Endothelial cell of umbilical vein (primary cell): Measurements from ENCODE around the gene RTL10. TPM values are rescaled to one million over a fixed set of nuclear protein-coding genes. Genes with fewer than 3 reads are reported as not detected.

Experiments
- BruUV-seq: library from RNA; stranded (reverse); fragments of 400-500 nt; replicated peaks from 2 replicates; lab custom pipeline; 2021; lab: Mats Ljungman, UMichigan
- CTCF ChIA-PET: fragments of 300-600, 350-600 bp; sonication (Branson Sonifier 250); formaldehyde crosslinking; loops from one replicate; lab custom pipeline; 2021; ENCODE audit warnings: antibody characterized with exemption, inconsistent platforms; lab: Charles Lee
- POLR2A ChIA-PET: fragments of 300-600, 350-600 bp; sonication (Branson Sonifier 250); formaldehyde crosslinking; loops from one replicate; lab custom pipeline; 2021; ENCODE audit warnings: antibody characterized with exemption, inconsistent platforms; lab: Charles Lee
- DNase-seq: peaks from one replicate; pipeline ENCODE4 v3.0.0-alpha.2; 2011; ENCODE audit warnings: low read depth, low spot score
- FAIRE-seq: peaks from 2 replicates; lab custom pipeline; 2011; peaks lifted over from hg19 to GRCh38; lab: Jason Lieb, UNC
- H2AFZ ChIP-seq: 2 replicates; pipeline ENCODE4 v1.6.0; 2012; ENCODE audit warnings: low read depth, low read length, control low read depth, inconsistent platforms
- H3K27ac ChIP-seq: 2 replicates; pipeline ENCODE4 v1.5.1; 2011; ENCODE audit warnings: low read depth, mild to moderate bottlenecking, control low read depth, low read length, moderate library complexity; ENCODE audit not compliant: insufficient read depth
- H3K27me3 ChIP-seq, 2 experiments: 2 replicates each; pipeline versions ENCODE4 v1.6.0 to v1.6.1; 2011; ENCODE audit warnings: low read length in 2 of 2, mixed read lengths in 1 of 2; ENCODE audit not compliant: control insufficient read depth in 2 of 2, insufficient read depth in 2 of 2
- H3K36me3 ChIP-seq, 2 experiments: 2 replicates in 1 of 2; 3 replicates in 1 of 2; pipeline ENCODE4 v1.5.1; 2011; ENCODE audit warnings: low read length in 2 of 2, mild to moderate bottlenecking in 1 of 2, moderate library complexity in 1 of 2; ENCODE audit not compliant: control insufficient read depth in 2 of 2, insufficient read depth in 2 of 2; ENCODE audit errors: extremely low read depth in 1 of 2
- H3K4me1 ChIP-seq: 3 replicates; pipeline ENCODE4 v1.5.1; 2011; ENCODE audit warnings: mild to moderate bottlenecking, low read length; ENCODE audit not compliant: control insufficient read depth, insufficient read depth; ENCODE audit errors: extremely low read depth
- H3K4me2 ChIP-seq: 2 replicates; pipeline ENCODE4 v1.6.1; 2011; ENCODE audit warnings: low read length, control low read depth, mixed read lengths; ENCODE audit not compliant: insufficient read depth
- H3K4me3 ChIP-seq, 3 experiments: fragments of 200-600 bp in 1 of 3; sonication (generic), shearing (Covaris generic) in 1 of 3; replicated peaks in 1 of 3; 2 replicates each; pipeline ENCODE4 v1.5.1; 2011 to 2016; ENCODE audit warnings: control low read depth in 3 of 3, low read length in 3 of 3, mild to moderate bottlenecking in 2 of 3, inconsistent platforms in 1 of 3, low read depth in 1 of 3, moderate library complexity in 1 of 3; ENCODE audit not compliant: insufficient read depth in 1 of 3
- H3K79me2 ChIP-seq: 2 replicates; pipeline ENCODE4 v1.6.0; 2012; ENCODE audit warnings: low read length, inconsistent platforms; ENCODE audit not compliant: control insufficient read depth, insufficient read depth
- H3K9ac ChIP-seq: replicated peaks from 2 replicates; pipeline ENCODE3; 2011; ENCODE audit warnings: low read length, control low read depth; ENCODE audit not compliant: insufficient read depth; ENCODE audit errors: extremely low read depth
- H3K9me1 ChIP-seq: replicated peaks from 3 replicates; pipeline ENCODE4 v1.6.0; 2011; ENCODE audit warnings: mild to moderate bottlenecking, low read length; ENCODE audit not compliant: control insufficient read depth, insufficient read depth; ENCODE audit errors: extremely low read depth
- H3K9me3 ChIP-seq: replicated peaks from 2 replicates; pipeline ENCODE4 v1.5.1; 2012; ENCODE audit warnings: low read length, inconsistent platforms; ENCODE audit not compliant: control insufficient read depth, insufficient read depth
- H4K20me1 ChIP-seq: replicated peaks from 2 replicates; pipeline ENCODE3; 2011; ENCODE audit warnings: mild to moderate bottlenecking, low read length; ENCODE audit not compliant: control insufficient read depth, insufficient read depth; ENCODE audit errors: extremely low read depth
- EZH2 ChIP-seq: IDR thresholded peaks from 2 replicates; pipeline ENCODE4 v1.6.1; 2012; ENCODE audit warnings: borderline replicate concordance, low read depth, mild to moderate bottlenecking, moderate library complexity, low read length, inconsistent platforms; ENCODE audit not compliant: severe bottlenecking
- FOS ChIP-seq: IDR thresholded peaks from 2 replicates; pipeline ENCODE4 v1.6.1; 2011; ENCODE audit warnings: mild to moderate bottlenecking, low read length, moderate library complexity, borderline replicate concordance; ENCODE audit not compliant: insufficient read depth
- GATA2 ChIP-seq: IDR thresholded peaks from 2 replicates; pipeline ENCODE4 v1.7.0; 2011; ENCODE audit warnings: low read depth, mild to moderate bottlenecking, moderate library complexity, mixed read lengths, low read length; ENCODE audit not compliant: insufficient read length, insufficient read depth
- JUN ChIP-seq: IDR thresholded peaks from 2 replicates; pipeline ENCODE4 v1.6.1; 2011; ENCODE audit warnings: borderline replicate concordance, low read depth; ENCODE audit not compliant: insufficient read length, insufficient read depth
- MYC ChIP-seq: IDR thresholded peaks from one replicate; pipeline ENCODE4 v1.6.1; 2011; ENCODE audit warnings: mild to moderate bottlenecking, low read depth, low read length
- POLR2A ChIP-seq: IDR thresholded peaks from 2 replicates; pipeline ENCODE4 v1.6.1; 2012; ENCODE audit warnings: low read depth, mild to moderate bottlenecking, control low read depth, low read length
- POLR2AphosphoS5 ChIP-seq: IDR thresholded peaks from 2 replicates; pipeline ENCODE4 v1.6.1; 2012; ENCODE audit warnings: low read depth, mild to moderate bottlenecking, control low read depth, low read length, moderate library complexity; ENCODE audit not compliant: insufficient read depth
- dilution Hi-C: fragments of 300-500 bp; cut with MboI; formaldehyde crosslinking; loops from one replicate; pipeline ENCODE4 v1.15.0; 2019; ENCODE audit warnings: low sequenced_read_pairs; ENCODE audit not compliant: extremely low pct_ligation_motif_present
- intact Hi-C: fragments of 100-400 bp; cut with micrococcal nuclease; formaldehyde crosslinking; loops from one replicate; pipeline ENCODE4 v1.10.0; 2022
- polyA plus RNA-seq, 4 experiments: library from polyadenylated mRNA; depleted of rRNA in 3 of 4; stranded (reverse) in 3 of 4; unstranded in 1 of 4; fragments of >200 nt; gene quantifications; 2 replicates each; pipeline versions ENCODE4 v1.2.1 to v1.2.3, GENCODE V29; 2011 to 2012; ENCODE audit warnings: missing spikeins in 1 of 4
- total RNA-seq: library from RNA; stranded (reverse); gene quantifications from 2 replicates; pipeline ENCODE4 v1.2.3, GENCODE V29; 2021
- TF ChIP-seq, protein P1 (sequence below): IDR thresholded peaks from 2 replicates; pipeline ENCODE4 v1.6.1; 2011; ENCODE audit not compliant: insufficient read depth, insufficient read length
- TF ChIP-seq, protein P2 (sequence below), 2 donors: IDR thresholded peaks; 1 replicate in 1 of 2; 2 replicates in 1 of 2; pipeline ENCODE4 v1.5.1; 2011; ENCODE audit warnings: low read length in 2 of 2, mild to moderate bottlenecking in 2 of 2, moderate library complexity in 2 of 2, control low read depth in 1 of 2, inconsistent platforms in 1 of 2, low read depth in 1 of 2; ENCODE audit not compliant: insufficient read depth in 1 of 2; ENCODE audit errors: extremely low read depth in 1 of 2

The RTL10 gene
- total and polyA plus RNA-seq, 2 donors (not counting 3 experiments of a cell fraction or from before 2014, with no cell fraction given) = 31.9 to 40.8 TPM

DNA sequence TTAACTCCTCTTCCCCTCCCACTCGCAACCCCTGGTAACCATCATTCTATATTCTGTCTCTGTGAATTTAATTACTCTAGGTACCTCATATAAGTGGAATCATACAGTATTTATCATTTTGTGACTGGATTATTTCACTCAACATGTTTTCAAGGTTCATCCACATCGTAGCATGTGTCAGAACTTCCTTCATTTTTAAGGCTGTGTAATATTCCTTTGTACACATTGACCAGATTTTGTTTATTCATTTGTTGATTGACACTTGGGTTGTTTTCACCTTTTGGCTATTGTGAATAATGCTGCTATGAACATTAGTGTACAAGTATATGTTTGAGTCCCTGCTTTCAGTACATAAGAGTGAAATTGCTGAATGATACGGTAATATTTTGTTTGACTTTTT lies 2.7 kb upstream of the RTL10 start:
- H3K36me3 ChIP-seq = peaks cover under 1% of the 10 kb centered on the region in 2 experiments
- no peaks in the 10 kb centered on the region for H3K9me1 ChIP-seq
- H3K4me3 ChIP-seq = no peak overlapping the region
- DNase-seq (no peak), FAIRE-seq (no peak)
- peaks cover 24% of the 10 kb centered on the region for H3K4me1 ChIP-seq
- no peaks in the 10 kb centered on the region for H3K9me3 ChIP-seq
- H3K4me2 ChIP-seq = no peak overlapping the region
- no peak overlapping the region for H3K27ac ChIP-seq
- no peaks in the 10 kb centered on the region for H4K20me1 ChIP-seq
- no peak overlapping the region for H2AFZ ChIP-seq
- CTCF ChIA-PET = no interaction called here
- BruUV-seq = no TSS peak
- no peaks in the 10 kb centered on the region for H3K27me3 ChIP-seq
- TF ChIP-seq EZH2 (no peak), GATA2 (no peak), MYC (no peak), JUN (no peak), POLR2AphosphoS5 (no peak), POLR2A (no peak), FOS (no peak)
- TF ChIP-seq, protein P1, sequence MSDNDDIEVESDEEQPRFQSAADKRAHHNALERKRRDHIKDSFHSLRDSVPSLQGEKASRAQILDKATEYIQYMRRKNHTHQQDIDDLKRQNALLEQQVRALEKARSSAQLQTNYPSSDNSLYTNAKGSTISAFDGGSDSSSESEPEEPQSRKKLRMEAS = no peak
- TF ChIP-seq, protein P2, sequence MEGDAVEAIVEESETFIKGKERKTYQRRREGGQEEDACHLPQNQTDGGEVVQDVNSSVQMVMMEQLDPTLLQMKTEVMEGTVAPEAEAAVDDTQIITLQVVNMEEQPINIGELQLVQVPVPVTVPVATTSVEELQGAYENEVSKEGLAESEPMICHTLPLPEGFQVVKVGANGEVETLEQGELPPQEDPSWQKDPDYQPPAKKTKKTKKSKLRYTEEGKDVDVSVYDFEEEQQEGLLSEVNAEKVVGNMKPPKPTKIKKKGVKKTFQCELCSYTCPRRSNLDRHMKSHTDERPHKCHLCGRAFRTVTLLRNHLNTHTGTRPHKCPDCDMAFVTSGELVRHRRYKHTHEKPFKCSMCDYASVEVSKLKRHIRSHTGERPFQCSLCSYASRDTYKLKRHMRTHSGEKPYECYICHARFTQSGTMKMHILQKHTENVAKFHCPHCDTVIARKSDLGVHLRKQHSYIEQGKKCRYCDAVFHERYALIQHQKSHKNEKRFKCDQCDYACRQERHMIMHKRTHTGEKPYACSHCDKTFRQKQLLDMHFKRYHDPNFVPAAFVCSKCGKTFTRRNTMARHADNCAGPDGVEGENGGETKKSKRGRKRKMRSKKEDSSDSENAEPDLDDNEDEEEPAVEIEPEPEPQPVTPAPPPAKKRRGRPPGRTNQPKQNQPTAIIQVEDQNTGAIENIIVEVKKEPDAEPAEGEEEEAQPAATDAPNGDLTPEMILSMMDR (IDR thresholded peaks at IDR 0.05; ENCODE audit: extremely low read depth in 1 of 2, insufficient read depth in 1 of 2, low read depth in 1 of 2, low read length in 2 of 2) = no peak
- intact Hi-C loops (no loop called here), dilution Hi-C loops (no loop called here)
- no peak overlapping the region for H3K9ac ChIP-seq
- H3K79me2 ChIP-seq = peaks cover 26% of the 10 kb centered on the region
- POLR2A ChIA-PET = no interaction called here
